PC-9 (cell line): ENCODE results near the gene TIGD6. TPM values are rescaled to one million over a fixed set of nuclear protein-coding genes. Genes with fewer than 3 reads are reported as not detected.

ENCODE experiments used
- BruUV-seq: library from RNA; stranded (reverse); fragments of 400-500 nt; replicated peaks from 2 replicates; lab custom pipeline; 2021; lab: Mats Ljungman, UMichigan
- CTCF ChIA-PET: fragments of 300-600 bp; sonication (Branson Sonifier 250); formaldehyde crosslinking; loops from one replicate; lab custom pipeline; 2022; ENCODE audit warnings: antibody characterized with exemption; lab: Charles Lee
- POLR2A ChIA-PET: fragments of 300-600 bp; sonication (Branson Sonifier 250); formaldehyde crosslinking; loops from one replicate; lab custom pipeline; 2022; ENCODE audit warnings: antibody characterized with exemption; ENCODE audit not compliant: unreplicated experiment; lab: Charles Lee
- DNase-seq, 2 experiments: peaks; one replicate each; pipeline versions ENCODE4 v3.0.0 to v3.0.0-alpha.2; 2015 to 2022; ENCODE audit warnings: mixed read lengths in 1 of 2
- H2AFZ ChIP-seq: fragments of 200-600 bp; sonication (generic); 2 replicates; pipeline ENCODE4 v1.8.1; 2017; ENCODE audit warnings: antibody characterized with exemption
- H3F3A ChIP-seq: fragments of 200-600 bp; sonication (generic); 2 replicates; pipeline ENCODE4 v1.8.1; 2017; ENCODE audit warnings: antibody characterized with exemption, mild to moderate bottlenecking, low read depth; ENCODE audit not compliant: insufficient read depth
- H3K27ac ChIP-seq: fragments of 200-600 bp; sonication (generic); 2 replicates; pipeline ENCODE4 v1.6.1; 2016; ENCODE audit warnings: mixed run types
- H3K27me3 ChIP-seq: fragments of 200-600 bp; sonication (generic); 2 replicates; pipeline ENCODE4 v1.6.1; 2016; ENCODE audit warnings: low read depth, mixed run types; ENCODE audit not compliant: insufficient read depth
- H3K36me3 ChIP-seq: fragments of 200-600 bp; sonication (generic); 2 replicates; pipeline ENCODE4 v1.6.1; 2016; ENCODE audit warnings: low read depth, mixed run types
- H3K4me1 ChIP-seq: fragments of 200-600 bp; sonication (generic); replicated peaks from 2 replicates; pipeline ENCODE4 v1.6.1; 2016; ENCODE audit warnings: mixed run types; ENCODE audit not compliant: insufficient read depth
- H3K4me2 ChIP-seq: fragments of 200-600 bp; sonication (generic); 2 replicates; pipeline ENCODE4 v1.6.1; 2017; ENCODE audit warnings: mixed run types
- H3K4me3 ChIP-seq: fragments of 200-600 bp; sonication (generic); 2 replicates; pipeline ENCODE4 v1.6.1; 2016; ENCODE audit warnings: mixed run types
- H3K79me2 ChIP-seq: fragments of 200-600 bp; sonication (generic); 2 replicates; pipeline ENCODE4 v1.6.1; 2017; ENCODE audit warnings: low read depth, mixed run types
- H3K9me2 ChIP-seq: fragments of 200-600 bp; sonication (generic); 2 replicates; pipeline ENCODE4 v1.8.1; 2017; ENCODE audit warnings: mild to moderate bottlenecking; ENCODE audit not compliant: insufficient read depth
- H3K9me3 ChIP-seq: fragments of 200-600 bp; sonication (generic); 2 replicates; pipeline ENCODE4 v1.8.1; 2016; ENCODE audit warnings: low read depth; ENCODE audit not compliant: insufficient read depth
- H4K20me1 ChIP-seq: fragments of 200-600 bp; sonication (generic); 2 replicates; pipeline ENCODE4 v1.8.1; 2017; ENCODE audit not compliant: insufficient read depth
- EZH2 ChIP-seq: fragments of 200-600 bp; sonication (generic); IDR thresholded peaks from 2 replicates; pipeline ENCODE4 v1.8.0; 2017; ENCODE audit warnings: antibody characterized with exemption, low read depth
- intact Hi-C: fragments of 100-400 bp; cut with micrococcal nuclease; formaldehyde crosslinking; loops from one replicate; pipeline ENCODE4 v1.10.0; 2022; ENCODE audit not compliant: unreplicated experiment
- total RNA-seq: library from RNA; stranded (reverse); gene quantifications from 2 replicates; pipeline ENCODE4 v1.2.3, GENCODE V29; 2021
- TF ChIP-seq, protein P1 (sequence below): fragments of 200-600 bp; sonication (generic); conservative IDR thresholded peaks from 2 replicates; pipeline ENCODE4 v1.6.1; 2017; ENCODE audit warnings: mixed run types, antibody characterized with exemption, mild to moderate bottlenecking, moderate library complexity

The TIGD6 gene
- total RNA-seq, 1 experiment from 2014 or later: 3.0 TPM

DNA sequence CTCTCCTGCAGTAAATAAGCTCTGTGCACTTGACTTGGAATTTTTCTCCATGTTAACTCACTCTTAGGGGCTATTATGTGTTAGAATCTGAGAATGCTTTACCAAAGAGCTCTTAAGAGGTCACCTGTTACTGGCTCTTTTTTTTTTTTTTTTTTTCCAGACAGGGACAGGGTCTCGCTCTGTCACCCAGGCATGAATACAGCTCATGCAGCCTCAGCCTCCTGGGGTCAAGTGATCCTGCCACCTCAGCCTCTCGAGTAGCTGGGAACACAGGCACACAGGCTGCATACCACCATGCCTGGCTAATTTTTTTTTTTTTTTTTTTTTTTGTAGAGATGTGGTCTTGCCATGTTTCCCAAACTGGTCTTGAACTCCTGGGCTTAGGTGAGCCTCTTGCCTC, 22.2 kb upstream of the TIGD6 start:
- POLR2A ChIA-PET: interaction anchor here (0.5 to 1.1 kb wide), 5 partner anchors 12 to 427 kb away, joined by 3 to 10 read pairs (median 4); no protein-coding TSS in a partner anchor
- H3K79me2 ChIP-seq: peaks cover 19% of the 10 kb centered on the region
- peak overlapping the region; percentile 25; the same call in 1 of the 2 replicates for H3K4me3 ChIP-seq
- CTCF ChIA-PET: interaction anchor here (0.6 to 1.5 kb wide), 3 partner anchors 46 to 706 kb away, joined by 3 to 9 read pairs (median 4); no protein-coding TSS in a partner anchor
- H3K27me3 ChIP-seq: no peaks in the 10 kb centered on the region
- 0 out of 2 replicates have a peak, but pooled peaks cover 4% of the 10 kb centered on the region for H3K9me2 ChIP-seq
- no peak for DNase-seq
- peaks cover 54% of the 10 kb centered on the region for H3K4me1 ChIP-seq
- peaks cover 60% of the 10 kb centered on the region for H3K36me3 ChIP-seq
- 0 out of 2 replicates have a peak, but pooled peaks cover 3% of the 10 kb centered on the region for H4K20me1 ChIP-seq
- intact Hi-C loops: loop anchor here (1.0 to 2.0 kb wide), 2 partner anchors 22 to 90 kb away; partner anchors contain the start of genes HMGXB3 and TIGD6
- peak overlapping the region; percentile 72 for H3K4me2 ChIP-seq
- H3K27ac ChIP-seq: peak overlapping the region; percentile 93
- no peak overlapping the region for H2AFZ ChIP-seq
- H3K9me3 ChIP-seq: no peaks in the 10 kb centered on the region
- TF ChIP-seq, protein P1, sequence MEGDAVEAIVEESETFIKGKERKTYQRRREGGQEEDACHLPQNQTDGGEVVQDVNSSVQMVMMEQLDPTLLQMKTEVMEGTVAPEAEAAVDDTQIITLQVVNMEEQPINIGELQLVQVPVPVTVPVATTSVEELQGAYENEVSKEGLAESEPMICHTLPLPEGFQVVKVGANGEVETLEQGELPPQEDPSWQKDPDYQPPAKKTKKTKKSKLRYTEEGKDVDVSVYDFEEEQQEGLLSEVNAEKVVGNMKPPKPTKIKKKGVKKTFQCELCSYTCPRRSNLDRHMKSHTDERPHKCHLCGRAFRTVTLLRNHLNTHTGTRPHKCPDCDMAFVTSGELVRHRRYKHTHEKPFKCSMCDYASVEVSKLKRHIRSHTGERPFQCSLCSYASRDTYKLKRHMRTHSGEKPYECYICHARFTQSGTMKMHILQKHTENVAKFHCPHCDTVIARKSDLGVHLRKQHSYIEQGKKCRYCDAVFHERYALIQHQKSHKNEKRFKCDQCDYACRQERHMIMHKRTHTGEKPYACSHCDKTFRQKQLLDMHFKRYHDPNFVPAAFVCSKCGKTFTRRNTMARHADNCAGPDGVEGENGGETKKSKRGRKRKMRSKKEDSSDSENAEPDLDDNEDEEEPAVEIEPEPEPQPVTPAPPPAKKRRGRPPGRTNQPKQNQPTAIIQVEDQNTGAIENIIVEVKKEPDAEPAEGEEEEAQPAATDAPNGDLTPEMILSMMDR: no peak
- TF ChIP-seq EZH2: no peak
- peaks cover 51% of the 10 kb centered on the region for H3F3A ChIP-seq
- no TSS peak for BruUV-seq

DNA sequence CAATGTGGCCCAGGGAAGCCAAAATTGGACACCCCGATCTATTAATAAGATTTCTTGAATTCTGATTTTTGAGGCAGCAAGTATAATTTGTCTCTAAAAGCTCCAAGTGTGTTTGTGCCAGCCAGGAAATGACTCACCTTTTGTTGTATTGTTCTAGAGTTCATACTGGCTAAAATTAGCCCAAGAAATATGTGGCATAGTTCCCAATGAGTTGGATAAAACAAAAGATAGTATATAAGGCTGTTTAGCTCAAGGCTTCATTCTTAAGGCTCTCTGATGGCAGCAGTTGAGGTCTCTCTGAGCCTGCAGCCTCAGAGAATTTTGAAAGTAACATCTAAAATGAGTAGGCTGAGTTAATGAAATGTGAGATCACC, 21.7 kb upstream of the TIGD6 start:
- peak; percentile 53 to 91 for DNase-seq
- peaks cover 62% of the 10 kb centered on the region for H3K36me3 ChIP-seq
- H3K79me2 ChIP-seq: peaks cover 19% of the 10 kb centered on the region
- H3K4me3 ChIP-seq: peak overlapping the region; percentile 33; the same call in 1 of the 2 replicates
- intact Hi-C loops: loop anchor here (1.0 to 2.0 kb wide), 2 partner anchors 22 to 91 kb away; partner anchors contain the start of genes HMGXB3 and TIGD6
- BruUV-seq: no TSS peak
- 0 out of 2 replicates have a peak, but pooled peaks cover 3% of the 10 kb centered on the region for H4K20me1 ChIP-seq
- ChIA-PET POLR2A (interaction anchor here (0.5 to 1.1 kb wide), 6 partner anchors 12 to 428 kb away, joined by 3 to 10 read pairs (median 4); no protein-coding TSS in a partner anchor), CTCF (interaction anchor here (0.5 to 1.5 kb wide), 4 partner anchors 47 to 436 kb away, joined by 3 to 10 read pairs (median 4); no protein-coding TSS in a partner anchor)
- H2AFZ ChIP-seq: no peak overlapping the region
- H3K9me3 ChIP-seq: no peaks in the 10 kb centered on the region
- 0 out of 2 replicates have a peak, but pooled peaks cover 4% of the 10 kb centered on the region for H3K9me2 ChIP-seq
- no peak for TF ChIP-seq EZH2
- TF ChIP-seq, protein P1: no peak
- H3K4me2 ChIP-seq: peak overlapping the region; percentile 72
- peak overlapping the region; percentile 93 for H3K27ac ChIP-seq
- peaks cover 56% of the 10 kb centered on the region for H3F3A ChIP-seq
- peaks cover 59% of the 10 kb centered on the region for H3K4me1 ChIP-seq
- H3K27me3 ChIP-seq: no peaks in the 10 kb centered on the region

- Histone ChIP-seq H3K36me3 (peaks cover 58% of the 10 kb centered on the region), H3K27me3 (no peaks in the 10 kb centered on the region), H3K4me3 (peak overlapping the region; percentile 33; the same call in 1 of the 2 replicates), H3K9me3 (no peaks in the 10 kb centered on the region), H4K20me1 (0 out of 2 replicates have a peak, but pooled peaks cover 3% of the 10 kb centered on the region), H3F3A (peaks cover 61% of the 10 kb centered on the region), H3K9me2 (0 out of 2 replicates have a peak, but pooled peaks cover 4% of the 10 kb centered on the region), H3K27ac (peak overlapping the region; percentile 93), H3K4me2 (peak overlapping the region; percentile 72), H3K79me2 (peaks cover 19% of the 10 kb centered on the region), H2AFZ (no peak overlapping the region), H3K4me1 (peaks cover 64% of the 10 kb centered on the region)
- BruUV-seq: no TSS peak
- peak; percentile 84 to 86 for DNase-seq
- CTCF ChIA-PET: interaction anchor here (0.5 to 1.5 kb wide), 6 partner anchors 47 to 467 kb away, joined by 3 to 10 read pairs (median 4); no protein-coding TSS in a partner anchor
- POLR2A ChIA-PET: interaction anchor here (0.6 to 1.1 kb wide), 5 partner anchors 20 to 298 kb away, joined by 3 to 7 read pairs (median 3); no protein-coding TSS in a partner anchor
- no peak for TF ChIP-seq EZH2
- TF ChIP-seq, protein P1: no peak
- intact Hi-C loops: loop anchor here (1.0 to 2.0 kb wide), 2 partner anchors 21 to 91 kb away; partner anchors contain the start of genes HMGXB3 and TIGD6
Observed at GRCh38 chr5:150021491-150022157, 21.2 kb upstream of the TIGD6 start.
